NOMO-1 treated with dmso at 0.1 percent for 144 hours (cell line): ENCODE results near the gene ZNRF4.
"Not testable (repeated sequence)": the region's sequence is repeated elsewhere in the genome, so short reads cannot be mapped to it uniquely, and the experiment has no call there.

Experiments used
- DNase-seq: peaks from one replicate; lab custom pipeline; 2025; ENCODE audit not compliant: unreplicated experiment; lab: John Stamatoyannopoulos, UW

ZNRF4 gene, protein sequence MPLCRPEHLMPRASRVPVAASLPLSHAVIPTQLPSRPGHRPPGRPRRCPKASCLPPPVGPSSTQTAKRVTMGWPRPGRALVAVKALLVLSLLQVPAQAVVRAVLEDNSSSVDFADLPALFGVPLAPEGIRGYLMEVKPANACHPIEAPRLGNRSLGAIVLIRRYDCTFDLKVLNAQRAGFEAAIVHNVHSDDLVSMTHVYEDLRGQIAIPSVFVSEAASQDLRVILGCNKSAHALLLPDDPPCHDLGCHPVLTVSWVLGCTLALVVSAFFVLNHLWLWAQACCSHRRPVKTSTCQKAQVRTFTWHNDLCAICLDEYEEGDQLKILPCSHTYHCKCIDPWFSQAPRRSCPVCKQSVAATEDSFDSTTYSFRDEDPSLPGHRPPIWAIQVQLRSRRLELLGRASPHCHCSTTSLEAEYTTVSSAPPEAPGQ

GRCh38 chr19:5455367-5456129 is at the start of gene ZNRF4:
Gene ZNRF4, plus strand, starts transcription at chr19:5455417. Its CDS starts 75 bp downstream, at chr19:5455492.
- DNase-seq = no peak

DNA sequence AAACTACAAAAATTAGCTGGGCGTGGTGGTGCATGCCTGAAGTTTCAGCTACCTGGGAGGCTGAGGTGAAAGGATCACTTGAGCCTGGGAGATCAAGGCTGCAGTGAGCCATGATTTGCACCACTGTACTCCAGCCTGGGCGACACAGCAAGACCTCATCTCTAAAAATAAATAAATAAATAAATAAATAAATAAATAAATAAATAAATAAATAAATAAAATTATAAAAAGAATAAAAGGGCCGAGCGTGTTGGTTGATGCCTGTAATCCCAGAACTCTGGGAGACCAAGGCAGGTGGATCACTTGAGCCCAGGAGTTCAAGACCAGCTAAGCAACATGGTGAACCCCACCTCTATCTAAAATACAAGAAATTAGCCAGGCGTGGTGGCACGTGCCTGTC is 49.0 kb upstream of the ZNRF4 start:
- DNase-seq = not testable (repeated sequence)

DNA sequence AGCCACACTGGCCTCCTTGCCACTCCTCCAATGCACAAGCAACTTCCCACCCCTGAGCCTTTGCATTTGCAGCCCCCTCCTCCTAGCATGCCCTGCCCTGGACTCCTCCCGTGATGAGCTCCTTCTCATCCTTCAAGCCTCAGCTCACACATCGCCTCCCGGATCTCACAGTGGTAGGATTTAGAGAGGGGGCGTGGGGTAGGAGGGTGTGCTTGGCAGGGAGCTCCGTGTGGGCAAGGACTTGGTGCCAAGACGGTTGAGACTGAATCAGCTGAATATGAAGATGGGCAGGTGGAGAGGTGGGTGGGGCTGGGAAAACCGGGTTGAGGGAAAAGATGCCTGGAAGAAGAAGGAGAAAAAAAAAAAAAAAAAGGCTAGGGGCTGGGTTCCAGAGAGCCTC is 48.4 kb upstream of the ZNRF4 start:
- DNase-seq = no peak

GRCh38 chr19:5407356-5407755 is 47.9 kb upstream of the ZNRF4 start:
- no peak for DNase-seq

GRCh38 chr19:5417495-5418436 is 37.5 kb upstream of the ZNRF4 start:
- DNase-seq = no peak

DNA sequence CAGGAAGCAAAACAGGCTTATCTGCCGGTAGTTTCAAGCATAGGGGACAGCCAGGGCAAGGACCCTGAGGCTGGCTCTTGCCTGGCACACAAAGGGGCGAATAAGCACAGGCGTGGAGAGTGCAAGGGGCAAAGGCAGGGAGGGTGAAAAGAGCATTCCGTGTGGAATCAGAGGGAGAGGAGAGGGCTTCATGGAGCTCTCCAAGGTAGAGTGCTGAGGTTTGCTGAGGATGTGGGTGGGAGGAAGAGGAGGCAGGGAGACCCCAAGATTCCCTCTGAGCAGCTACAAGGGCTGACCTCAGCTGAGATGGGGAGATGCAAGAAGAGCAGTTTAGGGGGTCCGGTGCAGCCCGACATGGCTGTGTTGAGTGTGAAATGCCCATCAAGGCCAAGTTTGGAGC is 36.5 kb upstream of the ZNRF4 start:
- DNase-seq = no peak

DNA sequence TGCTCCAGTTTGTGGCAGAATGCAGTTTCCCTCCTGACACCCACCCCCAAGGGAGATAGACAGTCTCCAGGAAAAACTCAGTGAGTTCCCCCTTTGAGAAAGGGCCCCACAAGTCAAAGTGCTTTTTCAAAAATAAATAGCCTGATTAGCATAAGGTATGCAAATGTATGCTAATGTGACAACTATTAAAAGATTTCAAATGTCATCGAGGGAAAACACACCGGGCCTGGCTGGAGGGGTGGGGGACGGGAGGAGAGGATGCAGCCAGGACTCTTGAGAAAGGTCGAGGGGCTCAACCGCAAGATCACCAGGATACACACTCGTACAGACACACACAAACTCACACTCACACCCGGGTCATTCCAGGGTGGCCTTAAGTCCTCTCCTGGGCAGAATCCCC is 34.3 kb upstream of the ZNRF4 start:
- no peak for DNase-seq

- no peak for DNase-seq
These were observed 31.6 kb upstream of the ZNRF4 start for GRCh38 chr19:5423567-5424125.

DNA sequence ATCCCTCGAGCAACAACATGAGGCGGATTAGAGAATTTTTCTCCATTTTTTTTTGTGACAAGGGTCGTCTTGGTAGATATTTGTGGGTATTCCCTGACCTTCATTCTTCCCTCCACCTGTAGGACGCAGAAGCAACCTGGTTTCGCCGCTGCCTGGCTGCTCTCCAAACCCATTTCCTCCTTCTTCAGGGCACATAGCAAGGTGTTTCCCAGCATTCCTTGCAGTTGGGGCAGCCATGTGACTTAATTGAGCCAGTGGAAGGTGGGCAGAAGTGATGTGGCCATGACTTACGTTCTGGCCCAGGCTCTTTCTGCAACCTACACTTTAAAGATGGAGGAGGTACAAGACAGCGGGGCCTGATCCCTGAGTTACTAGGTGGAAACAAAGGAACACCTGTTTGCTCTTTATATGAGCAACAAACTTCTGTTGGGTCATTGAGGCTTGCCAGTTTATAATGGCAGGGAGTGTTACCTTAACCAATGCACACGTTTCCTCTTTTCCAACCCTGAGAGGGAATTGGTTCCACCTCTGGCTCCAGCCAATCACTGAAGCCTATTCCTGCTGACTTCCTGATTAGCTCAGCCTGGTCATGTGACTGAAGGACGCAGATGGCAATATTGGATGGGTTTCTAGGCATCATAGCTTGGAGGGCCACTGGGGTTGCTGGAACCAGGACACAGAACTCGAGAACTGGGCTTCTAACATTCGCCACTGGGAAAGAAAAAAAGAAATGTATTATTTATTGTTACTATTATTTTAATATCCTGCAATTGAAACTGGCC is 30.8 kb upstream of the ZNRF4 start:
- no peak for DNase-seq

- no peak for DNase-seq
These were observed 30.0 kb upstream of the ZNRF4 start for GRCh38 chr19:5425260-5425659.

GRCh38 chr19:5430237-5430636 is 25.0 kb upstream of the ZNRF4 start:
- DNase-seq = no peak

DNA sequence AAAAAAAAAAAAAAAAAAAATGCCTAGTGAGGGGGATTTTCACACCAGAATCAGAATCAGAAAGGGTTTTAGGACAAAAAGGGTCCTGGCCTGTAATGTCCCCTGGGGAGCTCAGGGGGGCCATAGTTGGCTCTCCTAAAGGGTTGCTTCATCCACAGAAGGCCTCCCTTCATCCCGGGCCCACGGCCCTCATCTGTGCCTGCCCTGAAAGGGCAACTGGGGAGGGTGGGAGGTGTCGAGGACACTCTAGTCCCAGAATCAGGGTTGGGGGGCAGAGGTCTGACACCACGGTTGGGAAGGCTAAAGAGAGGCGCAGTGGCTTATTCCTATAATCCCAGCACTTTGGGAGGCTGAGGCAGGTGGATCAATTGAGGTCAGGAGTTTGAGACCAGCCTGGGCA is 22.5 kb upstream of the ZNRF4 start:
- no peak for DNase-seq

- no peak for DNase-seq
These were observed 20.8 kb upstream of the ZNRF4 start for GRCh38 chr19:5434351-5434917.

- no peak for DNase-seq
These were observed 20.1 kb upstream of the ZNRF4 start for GRCh38 chr19:5434970-5435641.

GRCh38 chr19:5435642-5436017 is 19.6 kb upstream of the ZNRF4 start:
- no peak for DNase-seq

GRCh38 chr19:5436106-5436947 is 18.9 kb upstream of the ZNRF4 start:
- no peak for DNase-seq

DNA sequence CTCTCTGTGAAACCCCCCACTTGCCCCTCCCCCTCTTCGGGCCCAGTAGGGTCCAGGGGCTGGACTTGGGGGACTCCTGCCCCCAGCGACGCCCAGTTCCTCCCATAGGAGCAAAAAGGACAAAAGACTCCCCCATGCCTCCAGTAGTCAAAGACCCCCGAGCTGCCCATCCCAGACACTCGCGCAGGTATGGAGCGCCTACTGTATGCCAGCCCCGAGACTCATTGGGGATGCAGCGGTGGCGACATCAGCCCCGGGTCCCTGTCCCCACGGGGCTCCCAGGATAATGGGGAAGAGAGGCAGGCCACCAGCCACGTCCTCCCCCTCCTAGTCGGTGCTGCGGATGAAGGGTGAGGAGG is 18.3 kb upstream of the ZNRF4 start:
- DNase-seq = no peak

- DNase-seq = not testable (repeated sequence)
These were observed 16.5 kb upstream of the ZNRF4 start for GRCh38 chr19:5438756-5439155.
